ENCODE measurements around the gene RPTN. TPM values are rescaled to one million over a fixed set of nuclear protein-coding genes. Genes with fewer than 3 reads are reported as not detected.

Gene RPTN
- total RNA-seq, 1 experiment from 2014 or later = not detected

- Histone ChIP-seq H3K23ac (ENCODE audit: insufficient read length, low read depth, low read length) (no peak overlapping the region), H2BK15ac (ENCODE audit: low read depth, low read length) (no peak overlapping the region), H3K4me2 (ENCODE audit: insufficient read depth, insufficient read length, low read length) (peak overlapping the region; percentile 3), H2BK12ac (ENCODE audit: insufficient read length, low read depth, low read length) (no peak overlapping the region), H3K4ac (ENCODE audit: low read depth, low read length) (no peak overlapping the region), H3K4me1 (ENCODE audit: insufficient read depth, low read length) (no peaks in the 10 kb centered on the region), H2AFZ (ENCODE audit: low read length) (no peak overlapping the region), H3K14ac (ENCODE audit: insufficient read depth, low read length) (no peak overlapping the region), H2AK5ac (ENCODE audit: insufficient read length, low read length) (no peak overlapping the region), H4K5ac (ENCODE audit: insufficient read length, low read depth, low read length) (no peak overlapping the region), H2BK5ac (ENCODE audit: insufficient read length, low read length) (no peak overlapping the region), H3K9me3 (ENCODE audit: control insufficient read depth, low read depth, low read length) (no peaks in the 10 kb centered on the region), H3T11ph (ENCODE audit: low read length) (no peak overlapping the region), H3K27ac (ENCODE audit: insufficient read length, low read depth, low read length) (no peak overlapping the region), H4K91ac (ENCODE audit: insufficient read length, low read depth, low read length) (no peak overlapping the region), H3K23me2 (ENCODE audit: insufficient read length, low read depth, low read length, poor library complexity, severe bottlenecking) (peaks cover 3% of the 10 kb centered on the region), H4K8ac (replicated peaks; ENCODE audit: insufficient read length, low read depth, low read length) (no peak overlapping the region), H3K79me1 (ENCODE audit: insufficient read depth, low read depth, low read length, poor library complexity, severe bottlenecking) (no peaks in the 10 kb centered on the region), H3K27me3 (ENCODE audit: insufficient read depth, low read length) (peaks cover 54% of the 10 kb centered on the region), H3K18ac (ENCODE audit: insufficient read length, low read depth, low read length) (no peak overlapping the region), H3K79me2 (ENCODE audit: insufficient read depth, low read length) (no peaks in the 10 kb centered on the region), H2BK20ac (ENCODE audit: low read depth, low read length, poor library complexity, severe bottlenecking) (no peak overlapping the region), H2BK120ac (ENCODE audit: low read depth, low read length, poor library complexity, severe bottlenecking) (no peak overlapping the region), H3K9ac (ENCODE audit: extremely low read depth, insufficient read length, low read length) (no peak overlapping the region), H4K20me1 (ENCODE audit: control insufficient read depth, insufficient read depth, insufficient read length) (no peaks in the 10 kb centered on the region), H3K56ac (ENCODE audit: insufficient read length, low read depth, low read length) (no peak overlapping the region)
- no peak overlapping the region for H3K27ac Mint-ChIP-seq
- peaks cover 13 to 32% of the 10 kb centered on the region in 2 experiments for H3K9me3 Mint-ChIP-seq
- no peak for TF ChIP-seq CTCF (conservative IDR thresholded peaks at IDR 0.05)
- H3K36me3 Mint-ChIP-seq (ENCODE audit: insufficient read depth in 1 of 3, low read depth in 3 of 3) = peaks cover 0 to 12% (median 3%) of the 10 kb centered on the region in 3 experiments; a peak in 4 of 7 replicates
- peak overlapping the region in 1 of 2 experiments; percentile 18 for H3K4me3 Mint-ChIP-seq
- H3K4me1 Mint-ChIP-seq = no peaks in the 10 kb centered on the region
- DNase-seq = peak; percentile 82
- no CpG with 5 or more reads among the region's 41 CpGs for WGBS (ENCODE audit: extremely low coverage, insufficient read length, low lambda C conversion rate)
- H3K27me3 Mint-ChIP-seq (ENCODE audit: low read depth) = peaks cover 6% of the 10 kb centered on the region
These were observed 51.7 kb downstream of the RPTN start for GRCh38 chr1:152107031-152107983.

Measured in H9 (cell line).